Prostate gland (tissue), 2 donors: ENCODE results near the gene SAFB2. TPM values are rescaled to one million over a fixed set of nuclear protein-coding genes. Genes with fewer than 3 reads are reported as not detected.

Experiments used
- DNase-seq: peaks from one replicate; pipeline ENCODE4 v3.0.0-alpha.2; 2019; ENCODE audit warnings: low spot score
- H3K27ac ChIP-seq, 2 donors: fragments of 200-600 bp; sonication (generic); 2 replicates each; pipeline ENCODE4 v1.5.1; 2017 to 2019
- H3K27me3 ChIP-seq: fragments of 200-600 bp; sonication (generic); replicated peaks from 2 replicates; pipeline ENCODE4 v1.5.1; 2019; ENCODE audit not compliant: insufficient read depth
- H3K36me3 ChIP-seq, 2 donors: fragments of 200-600 bp; sonication (generic); 1 replicate in 1 of 2; 2 replicates in 1 of 2; pipeline versions ENCODE4 v1.5.1 to v1.8.1; 2017 to 2019
- H3K4me1 ChIP-seq: fragments of 200-600 bp; sonication (generic); replicated peaks from 2 replicates; pipeline ENCODE4 v1.5.1; 2019
- H3K4me3 ChIP-seq, 2 donors: fragments of 200-600 bp; sonication (generic); 2 replicates each; pipeline ENCODE4 v1.5.1; 2017 to 2019
- H3K9me3 ChIP-seq: fragments of 200-600 bp; sonication (generic); 2 replicates; pipeline ENCODE4 v1.5.1; 2017
- CTCF ChIP-seq, 4 experiments: fragments of 200-600 bp in 2 of 4; fragments of 450-650 bp in 2 of 4; sonication (generic) in 2 of 4; IDR thresholded peaks; 1 replicate in 3 of 4; 2 replicates in 1 of 4; pipeline ENCODE4 v1.5.1; 2016 to 2019; ENCODE audit warnings: antibody characterized with exemption in 4 of 4, mild to moderate bottlenecking in 2 of 4, moderate library complexity in 2 of 4
- POLR2A ChIP-seq: fragments of 450-650 bp; IDR thresholded peaks from one replicate; pipeline ENCODE4 v1.6.1; 2016; ENCODE audit warnings: antibody characterized with exemption, mild to moderate bottlenecking
- POLR2AphosphoS5 ChIP-seq: sonication (generic); formaldehyde crosslinking; IDR thresholded peaks from one replicate; pipeline ENCODE4 v1.6.1; 2017; ENCODE audit warnings: antibody characterized with exemption
- WGBS: methylation state at CpG from one replicate; pipeline ENCODE4 v1.1.5; 2018; 5-methylcytosine and 5-hydroxymethylcytosine counted together
- intact Hi-C: fragments of 100-400 bp; cut with DNase I; formaldehyde crosslinking; loops from one replicate; pipeline ENCODE4 v1.14.2; 2022
- total RNA-seq, 2 donors: library from RNA; depleted of rRNA; stranded (reverse); fragments of >200 nt; gene quantifications; one replicate each; pipeline ENCODE4 v1.1.0, GENCODE V29; 2016

SAFB2 gene
- total RNA-seq, 2 donors from 2014 or later = 37.8 to 118 TPM

DNA sequence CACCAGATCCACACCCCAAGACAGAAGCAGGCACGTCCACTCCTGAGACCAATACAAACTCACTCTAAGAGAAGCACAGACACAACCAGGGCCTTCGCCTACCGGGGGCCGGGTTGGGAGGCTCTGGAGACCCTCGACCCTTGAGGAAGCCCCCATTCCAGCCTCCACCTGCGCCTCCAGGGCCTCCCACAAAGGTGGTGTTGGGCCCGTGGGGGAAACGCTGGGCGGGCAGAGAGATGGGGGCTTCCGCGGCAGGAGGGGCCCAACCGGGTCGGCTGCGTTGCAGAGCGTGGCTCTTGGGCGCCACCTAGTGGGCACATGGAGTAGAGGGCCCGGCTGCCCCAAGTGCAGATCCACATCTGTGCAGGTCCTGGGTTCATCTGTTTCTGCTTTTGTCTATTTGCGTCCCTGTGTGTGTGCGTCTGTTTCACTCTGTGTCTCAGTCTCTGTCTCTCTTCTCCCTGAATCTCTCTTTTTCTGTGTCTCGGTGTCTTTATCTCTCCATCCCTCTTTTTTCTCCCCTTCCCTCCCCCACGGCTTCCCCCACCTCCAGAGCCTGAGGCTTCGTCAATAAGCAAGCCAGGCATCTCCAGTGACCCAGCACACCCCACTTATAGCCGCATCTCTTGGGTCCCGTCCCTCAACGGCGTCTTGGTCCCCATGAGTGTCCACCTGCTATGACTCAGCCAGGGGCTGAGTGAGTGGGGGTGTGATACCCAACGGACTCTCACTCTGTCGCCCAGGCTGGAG lies 44.3 kb downstream of the SAFB2 start:
- Histone ChIP-seq H3K36me3 (no peaks in the 10 kb centered on the region), H3K27ac (peak overlapping the region; percentile 82 to 90), H3K4me3 (peak overlapping the region; percentile 14 to 30), H3K4me1 (peaks cover 16% of the 10 kb centered on the region), H3K9me3 (no peaks in the 10 kb centered on the region), H3K27me3 (no peaks in the 10 kb centered on the region)
- intact Hi-C loops = loop anchor here (5.0 kb wide), 1 partner anchor 531 kb away; no protein-coding TSS in a partner anchor
- TF ChIP-seq CTCF (IDR thresholded peaks at IDR 0.05) (peak; percentile 97 to 99 (median 98)), POLR2AphosphoS5 (no peak), POLR2A (peak; percentile 4)
- peak; percentile 73 for DNase-seq
- WGBS = 17% methylated on average over 28 of the region's 28 CpGs

GRCh38 chr19:5575590-5575989 lies 47.0 kb downstream of the SAFB2 start:
- intact Hi-C loops = loop anchor here (5.0 kb wide), 1 partner anchor 528 kb away; no protein-coding TSS in a partner anchor
- Histone ChIP-seq H3K9me3 (no peaks in the 10 kb centered on the region), H3K36me3 (no peaks in the 10 kb centered on the region), H3K27me3 (no peaks in the 10 kb centered on the region), H3K4me3 (no peak overlapping the region), H3K4me1 (peaks cover 9% of the 10 kb centered on the region), H3K27ac (no peak overlapping the region)
- TF ChIP-seq POLR2A (no peak), CTCF (IDR thresholded peaks at IDR 0.05) (no peak), POLR2AphosphoS5 (no peak)
- 85% methylated on average over 6 of the region's 6 CpGs for WGBS
- DNase-seq = no peak

GRCh38 chr19:5572556-5573286 lies 49.9 kb downstream of the SAFB2 start:
- H3K36me3 ChIP-seq = no peaks in the 10 kb centered on the region
- no peak overlapping the region for H3K4me3 ChIP-seq
- no peak overlapping the region for H3K27ac ChIP-seq
- H3K4me1 ChIP-seq = no peaks in the 10 kb centered on the region
- DNase-seq = no peak
- TF ChIP-seq POLR2A (no peak), POLR2AphosphoS5 (no peak), CTCF (IDR thresholded peaks at IDR 0.05) (no peak)
- no peaks in the 10 kb centered on the region for H3K9me3 ChIP-seq
- 72% methylated on average over 14 of the region's 14 CpGs for WGBS
- intact Hi-C loops = no loop called here
- no peaks in the 10 kb centered on the region for H3K27me3 ChIP-seq

DNA sequence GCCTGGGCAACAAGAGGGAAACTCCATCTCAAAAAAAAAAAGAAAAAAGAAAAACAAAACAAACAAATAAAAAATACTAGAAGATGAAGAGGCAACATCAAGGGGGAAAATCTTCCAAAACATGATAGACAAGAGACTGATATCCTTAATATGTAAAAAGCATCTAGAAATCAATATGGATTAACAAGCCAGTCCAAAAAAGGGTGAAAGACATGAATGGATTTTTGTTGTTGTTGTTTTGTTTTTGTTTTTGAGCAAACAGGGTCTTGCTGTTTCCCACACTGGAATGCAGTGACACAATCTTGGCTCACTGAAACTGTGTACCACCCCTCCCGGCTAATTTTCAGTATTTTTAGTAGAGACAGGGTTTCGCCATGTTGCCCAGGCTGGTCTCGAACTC lies 50.8 kb downstream of the SAFB2 start:
- Histone ChIP-seq H3K27ac (no peak overlapping the region), H3K9me3 (no peaks in the 10 kb centered on the region), H3K4me3 (no peak overlapping the region), H3K36me3 (no peaks in the 10 kb centered on the region), H3K4me1 (no peaks in the 10 kb centered on the region), H3K27me3 (no peaks in the 10 kb centered on the region)
- 95% methylated on average over 3 of the region's 3 CpGs for WGBS
- TF ChIP-seq CTCF (IDR thresholded peaks at IDR 0.05) (no peak), POLR2A (no peak), POLR2AphosphoS5 (no peak)
- no peak for DNase-seq
- intact Hi-C loops = no loop called here
